GM23338 (cell line): ENCODE data around the gene OCA2. TPM values are rescaled to one million over a fixed set of nuclear protein-coding genes. Genes with fewer than 3 reads are reported as not detected.

Experiments
- ATAC-seq: fragments of 200-7000 bp; cut with Tn5 transposase; 3 replicates; pipeline ENCODE4 v1.9.1; 2020
- DNase-seq: peaks from one replicate; pipeline ENCODE4 v3.0.0-alpha.2; 2015; ENCODE audit warnings: low spot score
- H2AFZ ChIP-seq: fragments of 200-600 bp; sonication (generic); 2 replicates; pipeline ENCODE4 v1.8.0; 2016; ENCODE audit warnings: antibody characterized with exemption, mild to moderate bottlenecking, moderate library complexity
- H3F3A ChIP-seq: fragments of 200-600 bp; sonication (generic); replicated peaks from 2 replicates; pipeline ENCODE4 v1.8.0; 2017; ENCODE audit warnings: antibody characterized with exemption, mixed run types, low read depth
- H3K27ac ChIP-seq: fragments of 200-600 bp; sonication (generic); 2 replicates; pipeline ENCODE4 v1.6.1; 2016; ENCODE audit warnings: low read depth
- H3K27me3 ChIP-seq: fragments of 200-600 bp; sonication (generic); 2 replicates; pipeline ENCODE4 v1.8.0; 2016; ENCODE audit warnings: mild to moderate bottlenecking, mixed run types, moderate library complexity; ENCODE audit not compliant: insufficient read depth
- H3K36me3 ChIP-seq: fragments of 200-600 bp; sonication (generic); 2 replicates; pipeline ENCODE4 v1.8.0; 2016; ENCODE audit warnings: mild to moderate bottlenecking; ENCODE audit not compliant: insufficient read depth
- H3K4me1 ChIP-seq: fragments of 200-600 bp; sonication (generic); 2 replicates; pipeline ENCODE4 v1.8.0; 2016; ENCODE audit warnings: mild to moderate bottlenecking, moderate library complexity; ENCODE audit not compliant: insufficient read depth
- H3K4me2 ChIP-seq: fragments of 200-600 bp; sonication (generic); 2 replicates; pipeline ENCODE4 v1.7.1; 2017; ENCODE audit warnings: mixed run types
- H3K4me3 ChIP-seq: fragments of 200-600 bp; sonication (generic); 2 replicates; pipeline ENCODE4 v1.6.1; 2016; ENCODE audit warnings: mixed run types
- H3K79me2 ChIP-seq: fragments of 200-600 bp; sonication (generic); replicated peaks from 2 replicates; pipeline ENCODE4 v1.8.0; 2017; ENCODE audit warnings: mild to moderate bottlenecking; ENCODE audit not compliant: insufficient read depth
- H3K9me2 ChIP-seq: fragments of 200-600 bp; sonication (generic); 2 replicates; pipeline ENCODE4 v1.8.0; 2017; ENCODE audit not compliant: insufficient read depth
- H4K20me1 ChIP-seq: fragments of 200-600 bp; sonication (generic); replicated peaks from 2 replicates; pipeline ENCODE4 v1.8.0; 2017; ENCODE audit warnings: mild to moderate bottlenecking; ENCODE audit not compliant: insufficient read depth
- H3K27ac Mint-ChIP-seq: 2 replicates; pipeline ENCODE4 v1.8.0; 2020; ENCODE audit warnings: inconsistent platforms, mild to moderate bottlenecking, moderate library complexity, mixed read lengths
- H3K27me3 Mint-ChIP-seq: 3 replicates; pipeline ENCODE4 v1.8.0; 2022; ENCODE audit warnings: low read depth, mild to moderate bottlenecking, moderate library complexity, mixed read lengths, inconsistent platforms; ENCODE audit not compliant: insufficient read depth, poor library complexity
- H3K36me3 Mint-ChIP-seq: 3 replicates; pipeline ENCODE4 v1.8.0; 2021; ENCODE audit warnings: low read depth, mild to moderate bottlenecking, inconsistent platforms, moderate library complexity, mixed read lengths
- H3K4me1 Mint-ChIP-seq: 3 replicates; pipeline ENCODE4 v1.8.0; 2020; ENCODE audit warnings: mild to moderate bottlenecking, inconsistent platforms, mixed read lengths
- H3K4me3 Mint-ChIP-seq: 3 replicates; pipeline ENCODE4 v1.8.0; 2021; ENCODE audit warnings: moderate library complexity, mild to moderate bottlenecking, inconsistent platforms, mixed read lengths
- H3K9me3 Mint-ChIP-seq: 3 replicates; pipeline ENCODE4 v1.8.0; 2020; ENCODE audit warnings: moderate library complexity, mild to moderate bottlenecking, inconsistent platforms, mixed read lengths
- CREB1 ChIP-seq: fragments of 250-450 bp; sonication (Bioruptor Pico); IDR thresholded peaks from 2 replicates; pipeline ENCODE4 v1.5.0; 2020; ENCODE audit warnings: low read depth, mild to moderate bottlenecking, moderate library complexity
- CTCF ChIP-seq, 2 experiments: fragments of 200-600 bp in 1 of 2; sonication (generic) in 1 of 2; conservative IDR thresholded peaks; 2 replicates each; pipeline versions ENCODE4 v1.5.1 to v1.6.1; 2016 to 2017; ENCODE audit warnings: antibody characterized with exemption in 2 of 2, low read depth in 2 of 2, mild to moderate bottlenecking in 2 of 2, moderate library complexity in 1 of 2
- ETS1 ChIP-seq: IDR thresholded peaks from 2 replicates; pipeline ENCODE4 v1.6.1; 2016; ENCODE audit warnings: antibody characterized with exemption
- EZH2 ChIP-seq: fragments of 200-600 bp; sonication (generic); IDR thresholded peaks from one replicate; pipeline ENCODE4 v1.8.0; 2017; ENCODE audit warnings: antibody characterized with exemption, mild to moderate bottlenecking, low read depth; ENCODE audit not compliant: unreplicated experiment
- EZH2phosphoT487 ChIP-seq: fragments of 200-600 bp; sonication (generic); IDR thresholded peaks from one replicate; pipeline ENCODE4 v1.8.1; 2018; ENCODE audit warnings: antibody characterized with exemption; ENCODE audit not compliant: unreplicated experiment
- JUNB ChIP-seq: IDR thresholded peaks from one replicate; pipeline ENCODE4 v1.6.1; 2016; ENCODE audit warnings: antibody characterized with exemption; ENCODE audit not compliant: unreplicated experiment
- NANOG ChIP-seq: IDR thresholded peaks from 2 replicates; pipeline ENCODE4 v1.6.1; 2016; ENCODE audit warnings: antibody characterized with exemption, borderline replicate concordance
- POLR2AphosphoS5 ChIP-seq: IDR thresholded peaks from 2 replicates; pipeline ENCODE4 v1.6.1; 2016; ENCODE audit warnings: antibody characterized with exemption, low read depth
- STAT1 ChIP-seq: IDR thresholded peaks from one replicate; pipeline ENCODE4 v1.6.1; 2016; ENCODE audit warnings: antibody characterized with exemption; ENCODE audit not compliant: unreplicated experiment
- ZNF114 ChIP-seq: fragments of 250-450 bp; sonication (Bioruptor Pico); IDR thresholded peaks from 2 replicates; pipeline ENCODE4 v1.5.0; 2020; ENCODE audit warnings: mild to moderate bottlenecking, moderate library complexity
- ZNF331 ChIP-seq: fragments of 250-450 bp; sonication (Bioruptor Pico); IDR thresholded peaks from 2 replicates; pipeline ENCODE4 v1.5.0; 2020; ENCODE audit warnings: low read depth, mild to moderate bottlenecking, moderate library complexity
- ZNF462 ChIP-seq: fragments of 250-450 bp; sonication (Bioruptor Pico); IDR thresholded peaks from 2 replicates; pipeline ENCODE4 v1.5.0; 2020; ENCODE audit warnings: mild to moderate bottlenecking, moderate library complexity
- polyA plus RNA-seq: library from polyadenylated mRNA; unstranded; fragments of >200 nt; fragmentation: Nextera tagmentation; extraction: Ambion mirVana; gene quantifications from 2 replicates; pipeline ENCODE4 v1.2.1, GENCODE V29; 2016
- total RNA-seq: library from RNA; depleted of rRNA; stranded (reverse); fragments of >200 nt; shearing (Covaris generic); gene quantifications from 2 replicates; pipeline ENCODE4 v1.2.3, GENCODE V29; 2014
- TF ChIP-seq, protein P1 (sequence below): IDR thresholded peaks from one replicate; pipeline ENCODE4 v1.6.1; 2018; ENCODE audit warnings: antibody characterized with exemption; ENCODE audit not compliant: unreplicated experiment

Gene OCA2
- total and polyA plus RNA-seq, 2 experiments from 2014 or later, result 0.40 to 0.69 TPM

DNA sequence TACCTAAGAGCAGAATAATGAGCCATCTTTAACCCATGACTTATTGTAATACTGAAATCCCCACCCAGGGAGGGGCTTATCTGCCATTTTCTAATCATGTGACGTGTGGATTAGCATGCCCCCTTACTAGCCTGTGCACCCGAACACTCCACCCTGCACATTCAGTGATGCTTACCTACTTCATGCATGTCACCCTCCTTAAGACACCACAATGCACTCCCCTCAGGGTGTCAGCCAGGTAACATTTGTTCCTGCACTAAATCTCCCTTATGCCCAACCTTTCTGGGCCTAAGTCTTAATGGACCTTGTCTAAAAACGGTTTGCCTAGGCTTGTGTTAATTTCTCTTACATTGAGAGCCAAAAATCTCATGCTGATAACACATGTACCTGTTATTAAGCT, 336.6 kb downstream of the OCA2 start:
- H3K27me3 ChIP-seq, result no peaks in the 10 kb centered on the region
- peaks cover 17% of the 10 kb centered on the region for H3K4me1 Mint-ChIP-seq
- no peak overlapping the region for H2AFZ ChIP-seq
- no peaks in the 10 kb centered on the region for H3K36me3 ChIP-seq
- H4K20me1 ChIP-seq, result no peaks in the 10 kb centered on the region
- H3K36me3 Mint-ChIP-seq, result peaks cover 11% of the 10 kb centered on the region
- peaks cover 5% of the 10 kb centered on the region for H3K27me3 Mint-ChIP-seq
- H3K79me2 ChIP-seq, result no peaks in the 10 kb centered on the region
- H3K27ac ChIP-seq, result no peak overlapping the region
- no peak overlapping the region for H3K4me3 ChIP-seq
- ATAC-seq, result no peak
- no peaks in the 10 kb centered on the region for H3F3A ChIP-seq
- no peak overlapping the region for H3K4me2 ChIP-seq
- H3K9me3 Mint-ChIP-seq, result peaks cover 11% of the 10 kb centered on the region; the same call in 2 of the 3 replicates
- peaks cover 6% of the 10 kb centered on the region for H3K4me1 ChIP-seq
- no peak for DNase-seq
- TF ChIP-seq STAT1 (no peak), ETS1 (no peak), EZH2phosphoT487 (no peak), JUNB (no peak), ZNF114 (CRISPR knock-in tag) (no peak), NANOG (no peak), CREB1 (CRISPR knock-in tag) (no peak), ZNF331 (CRISPR knock-in tag) (no peak), POLR2AphosphoS5 (no peak), ZNF462 (no peak), CTCF (conservative IDR thresholded peaks at IDR 0.05; ENCODE audit: low read depth in 2 of 2) (no peak), EZH2 (no peak)
- TF ChIP-seq, protein P1, sequence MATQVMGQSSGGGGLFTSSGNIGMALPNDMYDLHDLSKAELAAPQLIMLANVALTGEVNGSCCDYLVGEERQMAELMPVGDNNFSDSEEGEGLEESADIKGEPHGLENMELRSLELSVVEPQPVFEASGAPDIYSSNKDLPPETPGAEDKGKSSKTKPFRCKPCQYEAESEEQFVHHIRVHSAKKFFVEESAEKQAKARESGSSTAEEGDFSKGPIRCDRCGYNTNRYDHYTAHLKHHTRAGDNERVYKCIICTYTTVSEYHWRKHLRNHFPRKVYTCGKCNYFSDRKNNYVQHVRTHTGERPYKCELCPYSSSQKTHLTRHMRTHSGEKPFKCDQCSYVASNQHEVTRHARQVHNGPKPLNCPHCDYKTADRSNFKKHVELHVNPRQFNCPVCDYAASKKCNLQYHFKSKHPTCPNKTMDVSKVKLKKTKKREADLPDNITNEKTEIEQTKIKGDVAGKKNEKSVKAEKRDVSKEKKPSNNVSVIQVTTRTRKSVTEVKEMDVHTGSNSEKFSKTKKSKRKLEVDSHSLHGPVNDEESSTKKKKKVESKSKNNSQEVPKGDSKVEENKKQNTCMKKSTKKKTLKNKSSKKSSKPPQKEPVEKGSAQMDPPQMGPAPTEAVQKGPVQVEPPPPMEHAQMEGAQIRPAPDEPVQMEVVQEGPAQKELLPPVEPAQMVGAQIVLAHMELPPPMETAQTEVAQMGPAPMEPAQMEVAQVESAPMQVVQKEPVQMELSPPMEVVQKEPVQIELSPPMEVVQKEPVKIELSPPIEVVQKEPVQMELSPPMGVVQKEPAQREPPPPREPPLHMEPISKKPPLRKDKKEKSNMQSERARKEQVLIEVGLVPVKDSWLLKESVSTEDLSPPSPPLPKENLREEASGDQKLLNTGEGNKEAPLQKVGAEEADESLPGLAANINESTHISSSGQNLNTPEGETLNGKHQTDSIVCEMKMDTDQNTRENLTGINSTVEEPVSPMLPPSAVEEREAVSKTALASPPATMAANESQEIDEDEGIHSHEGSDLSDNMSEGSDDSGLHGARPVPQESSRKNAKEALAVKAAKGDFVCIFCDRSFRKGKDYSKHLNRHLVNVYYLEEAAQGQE, result no peak
- H3K9me2 ChIP-seq, result peaks cover 12% of the 10 kb centered on the region
- H3K4me3 Mint-ChIP-seq, result no peak overlapping the region
- no peak overlapping the region for H3K27ac Mint-ChIP-seq
